Activated T-helper 17 cell treated with anti-CD3 and anti-CD28 coated beads, Interleukin-2, amount 50 U/mL, for 72 hours (primary cell): Measurements from ENCODE around the gene CMYA5. TPM values are rescaled to one million over a fixed set of nuclear protein-coding genes. Genes with fewer than 3 reads are reported as not detected.
"Not testable (repeated sequence)": the region's sequence is repeated elsewhere in the genome, so short reads cannot be mapped to it uniquely, and the experiment has no call there.

Experiments
- ATAC-seq: fragments of 150-1000 bp; cut with Tn5 transposase; replicated peaks from 2 replicates; pipeline ENCODE4 v1.10.0; 2021; ENCODE audit warnings: mild to moderate bottlenecking, moderate library complexity
- H3K27ac Mint-ChIP-seq: one replicate; pipeline ENCODE4 v1.8.0; 2022; ENCODE audit warnings: mixed read lengths
- H3K27me3 Mint-ChIP-seq: one replicate; pipeline ENCODE4 v1.8.0; 2022; ENCODE audit warnings: mixed read lengths
- H3K36me3 Mint-ChIP-seq: one replicate; pipeline ENCODE4 v1.8.0; 2022; ENCODE audit warnings: low read depth, mild to moderate bottlenecking, mixed read lengths
- H3K4me1 Mint-ChIP-seq: one replicate; pipeline ENCODE4 v1.8.0; 2022; ENCODE audit warnings: mixed read lengths
- H3K4me3 Mint-ChIP-seq: one replicate; pipeline ENCODE4 v1.8.0; 2022; ENCODE audit warnings: mild to moderate bottlenecking, mixed read lengths
- H3K9me3 Mint-ChIP-seq: one replicate; pipeline ENCODE4 v1.8.0; 2022; ENCODE audit warnings: mixed read lengths
- total RNA-seq, 2 donors: library from RNA; stranded (reverse); gene quantifications; one replicate each; pipeline ENCODE4 v1.2.3, GENCODE V29; 2022

CMYA5 gene
- total RNA-seq, 2 donors from 2014 or later, result 0.19 to 0.50 TPM

DNA sequence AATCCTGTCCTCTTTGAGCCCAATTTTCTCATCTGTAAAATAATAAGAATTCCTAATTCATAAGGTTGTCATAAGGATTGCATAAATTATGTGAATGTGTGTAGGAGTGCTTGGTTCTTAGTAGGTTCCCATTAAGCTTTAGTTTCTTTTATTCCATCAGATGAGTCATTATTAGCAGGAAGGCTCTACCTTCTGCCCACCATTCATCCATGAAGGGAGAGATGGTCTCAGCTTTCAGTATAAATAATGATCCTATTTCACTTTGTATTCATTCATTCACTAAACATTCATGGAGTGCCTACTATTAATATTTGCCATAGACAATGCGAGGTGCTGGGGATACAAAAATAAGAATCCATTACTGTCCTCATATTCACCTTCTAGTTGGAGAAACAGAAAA is 3.0 kb downstream of the CMYA5 start:
- H3K4me1 Mint-ChIP-seq, result peaks cover 4% of the 10 kb centered on the region
- H3K36me3 Mint-ChIP-seq, result peaks cover 10% of the 10 kb centered on the region
- H3K9me3 Mint-ChIP-seq, result no peaks in the 10 kb centered on the region
- H3K4me3 Mint-ChIP-seq, result no peak overlapping the region
- ATAC-seq, result no peak
- H3K27me3 Mint-ChIP-seq, result no peaks in the 10 kb centered on the region
- H3K27ac Mint-ChIP-seq, result no peak overlapping the region

GRCh38 chr5:79694183-79694582 is 4.5 kb downstream of the CMYA5 start:
- Mint-ChIP-seq H3K4me3 (no peak overlapping the region), H3K4me1 (peaks cover 8% of the 10 kb centered on the region), H3K36me3 (no peaks in the 10 kb centered on the region), H3K9me3 (no peaks in the 10 kb centered on the region), H3K27ac (no peak overlapping the region), H3K27me3 (no peaks in the 10 kb centered on the region)
- no peak for ATAC-seq

DNA sequence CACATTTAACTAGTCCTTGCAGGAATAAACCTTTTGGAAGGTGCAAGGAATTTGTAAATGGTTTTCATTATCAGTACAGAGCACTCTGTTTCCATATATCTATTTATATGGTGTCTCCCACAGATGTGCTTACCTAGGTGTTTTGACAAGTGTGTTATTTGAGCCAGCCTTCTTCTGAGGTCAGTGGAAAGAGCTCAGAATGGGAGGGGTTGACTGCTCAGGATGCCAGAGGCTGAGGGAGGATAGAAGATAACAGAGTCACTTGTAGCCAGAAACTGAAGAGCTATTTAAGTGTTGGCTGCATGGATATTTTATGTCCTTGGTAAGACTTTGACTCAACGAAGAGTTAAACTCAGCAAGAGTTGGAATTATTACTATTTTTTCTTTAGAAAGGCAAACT is 5.0 kb downstream of the CMYA5 start:
- no peaks in the 10 kb centered on the region for H3K27me3 Mint-ChIP-seq
- H3K27ac Mint-ChIP-seq, result no peak overlapping the region

GRCh38 chr5:79695526-79695925 is 5.9 kb downstream of the CMYA5 start:
- H3K27me3 Mint-ChIP-seq, result no peaks in the 10 kb centered on the region
- peaks cover 8% of the 10 kb centered on the region for H3K4me1 Mint-ChIP-seq
- H3K27ac Mint-ChIP-seq, result no peak overlapping the region
- no peaks in the 10 kb centered on the region for H3K36me3 Mint-ChIP-seq
- H3K4me3 Mint-ChIP-seq, result no peak overlapping the region
- H3K9me3 Mint-ChIP-seq, result no peaks in the 10 kb centered on the region
- ATAC-seq, result no peak

More for the DNA sequence above, 5.0 kb downstream of the CMYA5 start:
- Mint-ChIP-seq H3K9me3 (no peaks in the 10 kb centered on the region), H3K36me3 (no peaks in the 10 kb centered on the region), H3K4me1 (peaks cover 8% of the 10 kb centered on the region), H3K4me3 (no peak overlapping the region)
- ATAC-seq, result no peak

- no peaks in the 10 kb centered on the region for H3K36me3 Mint-ChIP-seq
- H3K9me3 Mint-ChIP-seq, result no peaks in the 10 kb centered on the region
- no peak overlapping the region for H3K4me3 Mint-ChIP-seq
- H3K27me3 Mint-ChIP-seq, result no peaks in the 10 kb centered on the region
- peaks cover 5% of the 10 kb centered on the region for H3K4me1 Mint-ChIP-seq
- ATAC-seq, result peak; percentile 24
- no peak overlapping the region for H3K27ac Mint-ChIP-seq
Measured at GRCh38 chr5:79697222-79698170, 7.9 kb downstream of the CMYA5 start.

DNA sequence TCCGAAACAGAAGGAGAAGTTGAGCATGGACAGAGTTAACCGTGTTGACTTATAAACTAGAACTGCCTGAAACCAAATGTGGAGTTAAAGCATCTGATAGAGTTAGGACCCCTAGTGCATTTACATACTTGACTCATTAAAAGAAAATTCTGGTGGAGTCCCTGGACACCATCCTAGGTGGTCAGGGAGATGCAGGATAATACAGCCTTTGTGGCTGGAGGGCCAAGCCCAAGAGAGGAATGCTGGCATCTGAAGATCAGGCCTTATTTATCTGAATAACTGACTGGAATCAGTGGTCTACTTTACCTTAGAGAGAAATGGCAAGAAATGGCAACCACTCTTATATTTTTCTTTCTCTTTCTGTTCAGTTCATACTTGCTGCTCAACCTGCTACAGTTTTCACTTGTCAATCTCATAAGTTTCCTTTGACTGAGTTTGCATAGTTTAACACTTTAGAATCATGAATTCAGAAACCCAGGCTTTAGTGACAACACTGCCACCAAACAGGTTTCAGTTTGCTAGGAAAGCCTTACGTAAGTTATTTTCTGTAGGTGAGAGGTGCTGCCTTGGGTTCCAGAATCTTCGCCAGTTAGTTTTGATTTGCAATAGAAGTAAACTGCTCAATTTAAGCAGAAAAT is 10.2 kb downstream of the CMYA5 start:
- Mint-ChIP-seq H3K4me3 (peak overlapping the region; percentile 12), H3K4me1 (peaks cover 5% of the 10 kb centered on the region), H3K9me3 (no peaks in the 10 kb centered on the region), H3K27me3 (no peaks in the 10 kb centered on the region), H3K36me3 (no peaks in the 10 kb centered on the region), H3K27ac (no peak overlapping the region)
- ATAC-seq, result peak; percentile 69

DNA sequence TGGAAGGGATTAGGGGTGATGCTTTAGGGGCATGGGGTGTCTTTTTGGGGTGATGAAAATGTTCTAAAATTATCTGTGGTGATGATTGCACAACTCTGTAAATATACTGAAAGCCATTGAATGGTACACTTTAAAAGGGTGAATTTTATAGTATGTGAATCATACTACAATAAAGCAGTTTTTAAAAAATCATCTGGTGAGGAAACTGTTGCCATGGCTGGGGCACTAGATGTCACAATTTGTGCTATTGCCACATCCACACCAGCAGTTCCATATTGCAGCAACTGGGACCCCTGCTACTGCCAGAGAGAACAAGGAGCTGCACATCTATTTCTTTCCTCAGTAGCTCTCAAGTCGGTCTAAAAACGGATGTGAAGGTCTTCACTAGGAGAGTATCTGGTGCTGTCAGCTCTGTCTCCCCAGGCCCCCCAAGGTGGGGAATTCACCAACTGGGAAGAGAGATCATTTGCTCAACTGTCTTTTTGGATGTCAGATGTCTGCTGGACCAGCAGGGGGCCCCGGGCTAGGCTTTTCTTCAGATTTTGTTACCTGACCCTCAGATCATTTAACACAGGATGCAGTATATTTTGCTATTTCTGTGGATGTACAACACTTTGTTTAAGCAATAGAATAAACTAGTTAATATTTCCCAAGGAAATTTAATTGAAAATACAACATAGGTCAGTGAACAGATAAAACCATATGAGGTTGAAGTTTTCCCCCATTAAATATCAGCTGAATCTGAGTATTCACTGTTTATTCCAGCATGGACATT is 13.2 kb downstream of the CMYA5 start:
- ATAC-seq, result no peak
- Mint-ChIP-seq H3K9me3 (peaks cover 8% of the 10 kb centered on the region), H3K27ac (peak overlapping the region; percentile 5), H3K4me1 (peaks cover 5% of the 10 kb centered on the region), H3K27me3 (no peaks in the 10 kb centered on the region), H3K36me3 (no peaks in the 10 kb centered on the region), H3K4me3 (no peak overlapping the region)

- no peaks in the 10 kb centered on the region for H3K36me3 Mint-ChIP-seq
- no peak overlapping the region for H3K27ac Mint-ChIP-seq
- no peaks in the 10 kb centered on the region for H3K27me3 Mint-ChIP-seq
- peaks cover 8% of the 10 kb centered on the region for H3K9me3 Mint-ChIP-seq
- ATAC-seq, result no peak
- H3K4me1 Mint-ChIP-seq, result peaks cover 4% of the 10 kb centered on the region
- H3K4me3 Mint-ChIP-seq, result no peak overlapping the region
Measured at GRCh38 chr5:79703381-79703645, 13.7 kb downstream of the CMYA5 start.

DNA sequence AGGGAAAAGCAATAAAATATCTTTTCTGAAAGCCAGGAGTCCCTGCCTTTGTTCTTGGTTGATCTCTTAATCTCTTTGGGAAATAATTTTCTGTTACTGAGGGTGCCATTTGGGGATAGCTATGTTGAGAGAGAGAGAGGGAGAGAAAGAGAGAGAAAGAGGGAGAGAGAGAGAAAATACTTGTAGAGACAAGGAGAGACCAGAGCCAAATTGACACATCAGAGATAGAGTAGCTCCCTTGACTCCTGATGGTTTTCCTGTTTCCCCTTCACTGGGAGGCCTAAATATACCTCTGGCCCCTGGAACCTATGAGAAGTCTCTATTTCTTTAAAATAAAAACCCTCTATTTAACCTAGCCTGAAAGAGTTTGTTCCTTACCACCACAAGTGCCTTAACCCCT is 14.9 kb downstream of the CMYA5 start:
- ATAC-seq, result no peak
- Mint-ChIP-seq H3K4me3 (no peak overlapping the region), H3K27ac (no peak overlapping the region), H3K36me3 (no peaks in the 10 kb centered on the region), H3K4me1 (no peaks in the 10 kb centered on the region), H3K27me3 (no peaks in the 10 kb centered on the region), H3K9me3 (peaks cover 8% of the 10 kb centered on the region)

DNA sequence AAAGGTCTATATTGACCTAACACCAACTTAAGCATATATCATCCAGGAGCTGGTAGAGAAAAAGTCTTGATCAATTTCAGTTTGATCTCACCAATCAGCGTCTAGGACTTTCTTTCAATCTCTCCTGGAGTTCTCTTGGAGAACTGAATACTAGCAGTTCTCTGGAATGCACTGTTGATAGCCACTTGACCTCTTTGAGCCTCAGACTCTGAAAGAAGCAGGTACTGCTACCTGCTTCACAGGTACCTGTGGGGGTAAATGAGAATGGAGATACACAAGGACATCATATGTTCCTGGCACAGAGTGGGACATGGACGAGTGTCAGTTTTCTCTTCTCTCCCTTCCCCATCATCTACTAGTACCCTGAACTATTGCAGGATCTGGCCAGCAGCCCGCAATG is 16.0 kb downstream of the CMYA5 start:
- H3K9me3 Mint-ChIP-seq, result peaks cover 8% of the 10 kb centered on the region
- no peaks in the 10 kb centered on the region for H3K27me3 Mint-ChIP-seq

DNA sequence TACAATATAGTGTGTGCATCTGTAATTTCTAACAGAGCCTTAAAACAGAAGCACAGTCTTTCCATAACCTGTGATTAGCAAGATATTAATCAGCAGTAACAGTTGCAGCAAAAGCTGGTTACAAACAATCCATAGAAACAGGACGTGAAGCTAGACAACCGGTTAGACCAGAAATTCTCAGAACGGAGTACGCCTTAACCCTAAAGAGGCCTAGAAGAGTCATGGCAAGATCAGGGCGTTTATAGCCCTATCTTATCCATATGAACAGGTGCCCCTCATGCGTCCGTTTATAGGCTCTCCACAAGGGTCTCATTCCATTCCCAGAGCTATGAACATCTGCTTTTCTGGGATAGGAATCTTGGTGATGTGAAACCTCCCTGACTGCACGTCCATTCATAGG is 16.7 kb downstream of the CMYA5 start:
- H3K27me3 Mint-ChIP-seq, H3K27ac Mint-ChIP-seq, H3K4me3 Mint-ChIP-seq, H3K9me3 Mint-ChIP-seq, H3K4me1 Mint-ChIP-seq, ATAC-seq, H3K36me3 Mint-ChIP-seq: not testable (repeated sequence)

More for the DNA sequence above, 16.0 kb downstream of the CMYA5 start:
- H3K36me3 Mint-ChIP-seq, result no peaks in the 10 kb centered on the region
- no peak overlapping the region for H3K4me3 Mint-ChIP-seq
- no peak overlapping the region for H3K27ac Mint-ChIP-seq
- no peaks in the 10 kb centered on the region for H3K4me1 Mint-ChIP-seq
- ATAC-seq, result no peak

DNA sequence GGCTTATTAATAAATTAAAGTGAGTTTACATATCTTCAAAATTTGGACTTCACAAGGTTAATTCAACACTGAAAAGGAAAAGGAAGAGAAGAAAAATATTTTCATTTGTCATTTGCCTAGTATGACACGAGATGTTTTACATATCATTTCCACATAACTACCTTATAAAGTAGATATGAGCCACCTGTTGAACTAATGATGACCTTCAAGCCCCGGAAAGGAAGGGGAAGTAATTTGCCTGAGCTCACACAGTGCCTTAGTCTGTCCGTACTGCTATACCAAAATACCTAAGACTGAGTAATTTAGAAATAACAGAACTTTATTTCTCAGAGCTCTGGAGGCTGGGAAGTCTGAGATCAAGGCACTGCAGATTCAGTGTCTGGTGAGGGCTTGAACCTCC is 17.9 kb downstream of the CMYA5 start:
- Mint-ChIP-seq H3K27ac (no peak overlapping the region), H3K36me3 (no peaks in the 10 kb centered on the region), H3K4me3 (no peak overlapping the region), H3K9me3 (peaks cover 8% of the 10 kb centered on the region), H3K4me1 (no peaks in the 10 kb centered on the region), H3K27me3 (no peaks in the 10 kb centered on the region)
- no peak for ATAC-seq

- Mint-ChIP-seq H3K4me1 (no peaks in the 10 kb centered on the region), H3K4me3 (no peak overlapping the region), H3K36me3 (no peaks in the 10 kb centered on the region), H3K27me3 (peaks cover 3% of the 10 kb centered on the region), H3K9me3 (no peaks in the 10 kb centered on the region), H3K27ac (no peak overlapping the region)
- no peak for ATAC-seq
Measured at GRCh38 chr5:79712741-79713140, 23.1 kb downstream of the CMYA5 start.

GRCh38 chr5:79713727-79714126 is 24.1 kb downstream of the CMYA5 start:
- Mint-ChIP-seq H3K9me3 (no peaks in the 10 kb centered on the region), H3K4me1 (no peaks in the 10 kb centered on the region), H3K27me3 (peaks cover 3% of the 10 kb centered on the region), H3K27ac (no peak overlapping the region), H3K36me3 (no peaks in the 10 kb centered on the region), H3K4me3 (no peak overlapping the region)
- no peak for ATAC-seq

DNA sequence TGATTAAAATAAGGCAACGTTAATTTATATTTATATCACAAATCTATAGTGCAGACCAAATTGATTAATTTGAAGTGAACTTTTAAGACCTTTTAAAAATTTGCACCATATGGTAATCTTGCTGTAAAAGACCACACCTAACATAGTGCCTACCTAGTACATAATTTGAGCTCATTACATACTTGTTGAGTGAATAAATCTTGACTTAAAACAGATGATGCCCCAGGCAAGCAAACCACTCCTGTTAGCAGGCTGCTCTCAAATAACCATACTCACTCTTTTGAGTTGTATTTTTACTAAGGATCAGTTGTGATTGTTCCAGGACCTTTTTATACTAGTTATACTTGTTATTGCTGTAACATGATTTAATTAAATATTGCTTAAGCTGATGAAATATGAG is 27.2 kb downstream of the CMYA5 start:
- no peaks in the 10 kb centered on the region for H3K4me1 Mint-ChIP-seq
- no peaks in the 10 kb centered on the region for H3K36me3 Mint-ChIP-seq
- peaks cover 17% of the 10 kb centered on the region for H3K9me3 Mint-ChIP-seq
- no peak overlapping the region for H3K4me3 Mint-ChIP-seq
- H3K27me3 Mint-ChIP-seq, result peaks cover 3% of the 10 kb centered on the region
- no peak for ATAC-seq
- H3K27ac Mint-ChIP-seq, result no peak overlapping the region
